GM21619 (cell line): ENCODE results near the gene ZNF691.

ENCODE experiments used
- ATAC-seq: cut with Tn5 transposase; IDR thresholded peaks from one replicate; pipeline ENCODE4 v1.9.1; 2021; ENCODE audit not compliant: unreplicated experiment

ZNF691 gene

DNA sequence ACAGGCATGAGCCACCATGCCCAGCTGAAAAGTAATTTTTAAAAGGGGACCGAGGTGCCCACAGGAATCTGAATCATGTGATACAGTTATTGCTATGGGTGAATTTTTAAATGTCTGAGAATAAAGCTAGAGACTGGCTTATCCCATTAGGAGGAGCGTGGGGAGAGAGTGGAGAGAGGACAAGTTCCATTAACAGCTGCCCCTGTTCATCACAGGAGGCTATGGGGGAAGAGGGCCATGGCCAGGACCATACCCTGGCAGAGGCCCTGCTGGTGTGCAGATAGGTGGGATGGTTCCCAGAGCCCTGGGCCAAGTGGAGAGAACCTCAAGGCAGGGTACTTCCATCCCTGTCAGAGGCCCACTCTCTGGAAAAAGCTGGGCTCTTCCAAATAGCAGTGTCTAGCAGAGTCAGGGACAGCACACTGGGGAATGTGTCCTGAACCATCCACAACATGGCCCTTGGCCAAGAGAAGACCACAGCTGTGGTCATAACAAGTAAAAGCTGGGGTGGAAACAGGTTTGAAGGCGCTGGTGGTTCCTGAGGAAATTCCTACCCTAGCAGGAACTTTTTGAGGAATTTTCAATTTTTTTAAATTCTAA, 13.7 kb upstream of the ZNF691 start:
- ATAC-seq: no peak

DNA sequence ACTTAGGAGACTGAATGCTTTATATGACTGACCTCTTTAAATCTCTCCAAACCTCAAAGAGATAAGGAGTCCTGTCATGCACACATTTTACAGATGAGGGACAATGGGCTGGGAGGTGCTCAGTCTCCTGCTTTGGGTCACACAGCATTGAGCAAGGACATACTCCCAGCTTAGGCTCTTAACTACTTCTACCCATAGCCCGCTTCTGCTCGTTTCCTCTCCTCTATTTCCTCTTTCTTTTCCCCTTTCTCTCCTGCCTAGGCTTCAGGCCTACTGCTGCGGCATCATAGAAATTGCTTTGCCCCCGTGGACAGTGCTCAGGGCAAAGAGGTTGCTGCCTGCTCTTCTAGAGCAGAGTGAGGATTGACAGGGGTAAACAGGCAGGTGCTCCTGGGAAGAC, 12.4 kb upstream of the ZNF691 start:
- no peak for ATAC-seq

GRCh38 chr1:42834803-42835202, 11.6 kb upstream of the ZNF691 start:
- ATAC-seq: no peak

- ATAC-seq: no peak
These were observed 11.0 kb upstream of the ZNF691 start for GRCh38 chr1:42835422-42835821.

DNA sequence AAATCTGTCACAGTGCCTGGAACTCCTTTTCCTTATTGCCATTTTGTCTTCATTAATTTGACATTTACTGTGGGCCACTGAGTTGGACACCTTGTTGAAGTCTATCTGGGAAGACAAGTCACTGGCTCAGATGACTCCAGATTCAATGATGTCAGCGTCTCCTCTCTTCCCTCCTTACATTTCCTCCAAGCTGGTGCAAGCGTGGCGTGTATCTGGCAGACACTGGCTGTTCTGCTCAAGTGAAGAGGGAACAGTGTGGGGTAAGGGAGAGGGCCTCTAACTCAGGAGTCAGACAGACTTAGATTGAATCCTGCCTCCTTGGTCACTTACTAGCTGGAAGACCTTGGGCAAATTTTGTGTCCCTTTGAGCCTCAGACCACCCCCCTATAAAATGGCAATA, 8.7 kb upstream of the ZNF691 start:
- no peak for ATAC-seq

- ATAC-seq: no peak
These were observed 7.8 kb upstream of the ZNF691 start for GRCh38 chr1:42838482-42839190.

DNA sequence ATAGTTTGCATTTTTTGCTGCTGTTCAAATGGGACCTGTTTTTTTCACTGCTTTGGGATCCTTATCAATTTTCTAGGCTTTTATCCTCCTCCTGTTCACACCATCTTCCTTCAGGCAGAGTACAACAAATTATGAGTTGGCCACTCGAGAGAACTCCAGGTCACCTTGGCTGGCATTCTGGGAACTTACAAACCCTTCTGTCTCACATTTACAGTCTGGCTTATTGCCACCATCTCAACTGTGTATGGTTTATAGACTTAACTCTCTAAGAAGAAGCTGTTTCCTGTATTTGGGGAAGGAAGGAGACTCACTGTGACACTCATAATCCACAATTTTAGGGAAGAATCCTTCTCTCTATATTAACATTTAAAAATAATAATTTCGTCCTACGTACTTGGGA, 5.4 kb upstream of the ZNF691 start:
- no peak for ATAC-seq

- ATAC-seq: no peak
These were observed 4.8 kb upstream of the ZNF691 start for GRCh38 chr1:42841440-42842147.

DNA sequence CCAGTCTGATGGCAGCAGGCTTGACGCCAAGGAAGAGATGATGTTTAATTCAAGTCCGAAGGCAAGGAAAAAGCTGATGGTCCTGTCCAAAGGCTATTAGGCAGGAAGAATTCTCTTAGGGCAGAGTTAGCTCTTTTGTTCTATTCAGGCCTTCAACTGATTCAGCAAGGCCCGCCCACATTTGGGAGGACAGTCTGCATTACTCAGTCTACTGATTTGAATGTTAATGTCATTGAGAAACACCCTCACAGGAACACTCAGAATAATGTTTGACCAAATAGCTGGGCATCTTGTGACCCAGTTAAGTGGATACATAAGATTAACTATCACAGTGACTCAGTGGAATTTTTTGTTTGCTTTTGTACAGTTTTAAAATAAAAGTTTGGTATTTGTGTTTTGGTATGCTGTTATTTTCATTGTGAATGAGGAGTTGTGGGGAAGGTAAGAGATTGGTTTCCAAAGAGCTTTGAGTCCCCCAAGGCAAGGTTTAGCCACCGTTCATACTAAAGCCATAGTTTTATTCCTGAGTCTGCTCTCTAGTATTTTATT, 1.7 kb upstream of the ZNF691 start:
- no peak for ATAC-seq

GRCh38 chr1:42845193-42845592, 1.2 kb upstream of the ZNF691 start:
- ATAC-seq: no peak

DNA sequence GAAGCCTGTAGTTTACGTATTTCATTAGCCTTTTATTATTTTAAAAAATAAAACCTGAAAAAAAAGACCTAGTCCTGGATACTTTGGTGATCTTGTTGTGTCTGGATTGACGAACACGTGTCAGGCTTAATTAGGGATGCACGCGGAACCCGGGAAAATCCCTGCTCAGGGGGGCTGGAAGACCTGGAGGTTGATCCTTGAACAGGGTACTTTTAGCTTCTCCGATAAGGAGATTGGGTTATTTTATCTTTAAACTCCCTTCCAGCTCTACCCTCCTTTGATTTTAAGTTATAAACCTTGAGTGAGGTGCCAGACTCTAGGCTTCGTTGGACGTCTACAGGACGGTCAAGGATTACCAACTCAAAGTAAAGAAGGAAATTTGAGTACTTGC, 552 bp upstream of the ZNF691 start:
- ATAC-seq: peak; percentile 7

DNA sequence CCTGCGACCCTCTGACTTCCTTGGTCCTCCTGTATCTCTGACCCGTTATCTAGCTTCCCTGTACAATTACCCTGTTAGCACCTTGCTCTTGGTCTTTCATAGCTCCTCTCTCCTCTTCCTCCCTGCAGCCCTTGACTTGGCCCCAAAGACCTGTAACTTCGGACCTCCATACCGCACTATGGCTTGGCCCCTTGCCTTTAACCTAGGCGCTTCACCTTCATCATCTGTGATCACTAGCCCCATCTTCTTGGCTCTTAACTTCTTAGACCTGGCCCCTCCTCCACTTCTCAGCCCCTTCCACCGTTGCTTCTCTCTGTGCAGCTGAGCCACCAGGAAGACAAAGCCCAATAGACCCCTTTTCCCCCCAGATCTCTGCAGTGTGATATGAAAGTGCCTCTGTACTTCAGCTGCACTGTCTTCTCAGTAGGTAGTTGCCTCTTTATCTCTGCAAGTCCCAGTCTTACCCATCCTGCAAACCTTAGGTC, 740 bp downstream of the ZNF691 start:
- ATAC-seq: no peak

- no peak for ATAC-seq
These were observed 1.5 kb downstream of the ZNF691 start for GRCh38 chr1:42847721-42848460.

DNA sequence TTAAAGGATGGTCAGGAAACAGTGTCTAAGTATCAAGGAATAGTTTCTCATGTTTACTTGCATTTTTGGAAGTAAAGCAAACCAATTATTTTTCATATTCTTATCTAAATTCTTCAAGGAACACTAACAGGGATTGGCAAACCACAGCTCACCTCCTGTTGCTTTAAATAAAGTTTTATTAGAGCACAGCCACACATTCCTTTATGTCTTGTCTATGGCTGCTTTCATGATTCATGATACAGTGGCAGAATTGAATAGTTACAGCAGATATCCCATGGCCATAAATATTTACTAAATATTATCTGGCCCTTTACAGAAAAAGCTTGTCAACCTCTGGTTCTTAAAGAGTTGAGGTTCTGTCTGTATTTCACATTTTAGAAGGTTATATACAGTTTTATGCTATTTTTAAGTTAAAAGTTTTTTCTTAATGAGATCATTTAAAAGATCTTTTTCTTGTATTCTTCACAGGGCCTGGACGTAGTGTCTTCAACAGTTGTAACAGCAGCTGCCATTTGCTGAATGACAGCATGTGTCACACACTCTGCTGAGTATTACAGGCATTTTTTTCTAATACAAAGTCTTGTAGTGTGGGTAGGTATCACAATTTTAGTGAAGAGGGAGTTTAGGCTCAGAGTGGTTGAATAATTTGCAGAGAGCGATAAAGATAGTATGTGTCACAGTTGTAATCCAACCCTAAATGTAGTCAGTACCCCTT, 2.6 kb downstream of the ZNF691 start:
- no peak for ATAC-seq

GRCh38 chr1:42849944-42850343, 3.5 kb downstream of the ZNF691 start:
- no peak for ATAC-seq

GRCh38 chr1:42851420-42851819, 5.0 kb downstream of the ZNF691 start:
- no peak for ATAC-seq

GRCh38 chr1:42851960-42852607, 5.7 kb downstream of the ZNF691 start:
- no peak for ATAC-seq

- ATAC-seq: no peak
These were observed 6.2 kb downstream of the ZNF691 start for GRCh38 chr1:42852608-42852980.

- ATAC-seq: no peak
These were observed 6.9 kb downstream of the ZNF691 start for GRCh38 chr1:42853116-42853884.
